ENCODE measurements around the gene CEMIP. TPM values are rescaled to one million over a fixed set of nuclear protein-coding genes. Genes with fewer than 3 reads are reported as not detected.

CEMIP gene
- total and polyA plus RNA-seq, 2 experiments from 2014 or later, result 0.27 to 2.1 TPM

- no peaks in the 10 kb centered on the region for H3F3A ChIP-seq (replicated peaks; ENCODE audit: low read depth)
- H4K20me1 ChIP-seq (replicated peaks; ENCODE audit: insufficient read depth), result no peaks in the 10 kb centered on the region
- no peak overlapping the region for H2AFZ ChIP-seq
- no peaks in the 10 kb centered on the region for H3K9me3 Mint-ChIP-seq
- H3K27ac ChIP-seq (ENCODE audit: low read depth), result no peak overlapping the region; the same call in 1 of the 2 replicates
- H3K4me2 ChIP-seq, result no peak overlapping the region
- no peak overlapping the region for H3K4me3 Mint-ChIP-seq
- no peak overlapping the region for H3K4me3 ChIP-seq
- H3K36me3 ChIP-seq (ENCODE audit: insufficient read depth), result no peaks in the 10 kb centered on the region
- DNase-seq (ENCODE audit: low spot score) (no peak), ATAC-seq (no peak)
- no peaks in the 10 kb centered on the region; the same call in 2 of the 3 replicates for H3K36me3 Mint-ChIP-seq (ENCODE audit: low read depth)
- no peaks in the 10 kb centered on the region for H3K4me1 ChIP-seq (ENCODE audit: insufficient read depth)
- H3K27me3 Mint-ChIP-seq (ENCODE audit: insufficient read depth, low read depth, poor library complexity), result peaks cover 4% of the 10 kb centered on the region
- H3K27me3 ChIP-seq (ENCODE audit: insufficient read depth), result no peaks in the 10 kb centered on the region
- no peak overlapping the region for H3K27ac Mint-ChIP-seq
- peaks cover 20% of the 10 kb centered on the region for H3K4me1 Mint-ChIP-seq
- TF ChIP-seq ZNF462 (CRISPR knock-in tag; IDR thresholded peaks at IDR 0.05), result no peak
- no peak for TF ChIP-seq CREB1 (CRISPR knock-in tag; IDR thresholded peaks at IDR 0.05; ENCODE audit: low read depth)
- TF ChIP-seq CTCF (conservative IDR thresholded peaks at IDR 0.05; ENCODE audit: low read depth in 2 of 2), result no peak
- TF ChIP-seq EZH2 (IDR thresholded peaks at IDR 0.05; ENCODE audit: low read depth, unreplicated experiment), result no peak
- TF ChIP-seq REST (IDR thresholded peaks at IDR 0.05; ENCODE audit: unreplicated experiment), result no peak
- no peak for TF ChIP-seq EZH2phosphoT487 (IDR thresholded peaks at IDR 0.05; ENCODE audit: unreplicated experiment)
- no peak for TF ChIP-seq NANOG (IDR thresholded peaks at IDR 0.05; ENCODE audit: borderline replicate concordance)
- TF ChIP-seq JUNB (IDR thresholded peaks at IDR 0.05; ENCODE audit: unreplicated experiment), result no peak
- no peak for TF ChIP-seq ZNF114 (CRISPR knock-in tag; IDR thresholded peaks at IDR 0.05)
- TF ChIP-seq ETS1 (IDR thresholded peaks at IDR 0.05), result no peak
- TF ChIP-seq ZNF331 (CRISPR knock-in tag; IDR thresholded peaks at IDR 0.05; ENCODE audit: low read depth), result no peak
- TF ChIP-seq STAT1 (IDR thresholded peaks at IDR 0.05; ENCODE audit: unreplicated experiment), result no peak
- no peaks in the 10 kb centered on the region for H3K9me2 ChIP-seq (ENCODE audit: insufficient read depth)
- H3K79me2 ChIP-seq (replicated peaks; ENCODE audit: insufficient read depth), result no peaks in the 10 kb centered on the region
These were observed 99.7 kb downstream of the CEMIP start for GRCh38 chr15:80878867-80879250.
